ENCODE measurements around the gene ERC1. TPM values are rescaled to one million over a fixed set of nuclear protein-coding genes. Genes with fewer than 3 reads are reported as not detected.

Gene ERC1
- polyA plus RNA-seq, 1 donor from 2014 or later = 7.1 TPM

DNA sequence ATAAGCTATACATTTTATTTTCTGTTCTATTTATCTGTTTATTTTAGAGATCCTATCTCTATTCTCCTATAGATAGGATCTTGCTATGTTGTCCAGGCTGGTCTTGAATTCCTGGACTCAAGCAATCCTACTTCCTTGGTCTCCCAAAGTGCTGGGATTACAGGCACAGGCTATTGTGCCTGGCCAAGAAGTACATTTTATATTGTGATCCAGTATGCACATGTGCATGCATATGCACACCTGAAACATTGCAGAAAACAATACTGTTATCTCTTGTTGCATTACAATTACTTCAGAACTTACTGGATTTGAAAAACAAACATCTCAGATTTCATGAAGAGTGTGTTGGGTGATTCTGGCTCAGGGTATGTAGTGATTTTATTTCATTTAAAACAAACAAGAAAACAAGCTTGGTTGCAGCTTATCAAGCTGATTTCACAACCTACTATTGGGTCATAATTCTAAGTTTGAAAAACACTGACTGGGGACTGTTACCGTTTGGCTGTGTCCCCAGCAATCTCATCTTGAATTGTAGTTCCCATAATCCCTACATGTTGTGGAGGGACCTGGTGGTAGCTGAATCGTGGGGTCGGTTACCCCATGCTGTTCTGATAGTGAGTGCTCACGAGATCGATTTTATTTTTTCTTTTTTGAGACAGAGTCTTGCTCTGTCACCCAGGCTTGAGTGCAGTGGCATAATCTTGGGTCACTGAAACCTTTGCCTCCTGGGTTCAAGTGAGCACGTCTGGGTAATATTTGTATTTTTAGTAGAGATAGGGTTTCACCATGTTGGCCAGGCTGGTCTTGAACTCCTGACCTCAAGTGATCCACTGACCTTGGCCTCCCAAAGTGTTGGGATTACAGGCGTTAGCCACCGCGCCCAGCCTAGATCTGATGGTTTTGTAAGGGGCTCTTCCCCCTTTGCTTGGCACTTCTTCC lies 31.3 kb downstream of the ERC1 start:
- TF ChIP-seq EP300 (conservative IDR thresholded peaks at IDR 0.05; ENCODE audit: poor library complexity, severe bottlenecking) (no peak), POLR2AphosphoS5 (IDR thresholded peaks at IDR 0.05) (no peak), TAF1 (IDR thresholded peaks at IDR 0.05; ENCODE audit: low read depth) (no peak), MXI1 (conservative IDR thresholded peaks at IDR 0.05; ENCODE audit: poor library complexity, severe bottlenecking) (no peak), SMC3 (conservative IDR thresholded peaks at IDR 0.05; ENCODE audit: poor library complexity) (no peak), EZH2 (IDR thresholded peaks at IDR 0.05; ENCODE audit: borderline replicate concordance, insufficient read depth, low read length, poor library complexity, severe bottlenecking) (no peak), RAD21 (conservative IDR thresholded peaks at IDR 0.05) (no peak)
- TF ChIP-seq, protein P1, sequence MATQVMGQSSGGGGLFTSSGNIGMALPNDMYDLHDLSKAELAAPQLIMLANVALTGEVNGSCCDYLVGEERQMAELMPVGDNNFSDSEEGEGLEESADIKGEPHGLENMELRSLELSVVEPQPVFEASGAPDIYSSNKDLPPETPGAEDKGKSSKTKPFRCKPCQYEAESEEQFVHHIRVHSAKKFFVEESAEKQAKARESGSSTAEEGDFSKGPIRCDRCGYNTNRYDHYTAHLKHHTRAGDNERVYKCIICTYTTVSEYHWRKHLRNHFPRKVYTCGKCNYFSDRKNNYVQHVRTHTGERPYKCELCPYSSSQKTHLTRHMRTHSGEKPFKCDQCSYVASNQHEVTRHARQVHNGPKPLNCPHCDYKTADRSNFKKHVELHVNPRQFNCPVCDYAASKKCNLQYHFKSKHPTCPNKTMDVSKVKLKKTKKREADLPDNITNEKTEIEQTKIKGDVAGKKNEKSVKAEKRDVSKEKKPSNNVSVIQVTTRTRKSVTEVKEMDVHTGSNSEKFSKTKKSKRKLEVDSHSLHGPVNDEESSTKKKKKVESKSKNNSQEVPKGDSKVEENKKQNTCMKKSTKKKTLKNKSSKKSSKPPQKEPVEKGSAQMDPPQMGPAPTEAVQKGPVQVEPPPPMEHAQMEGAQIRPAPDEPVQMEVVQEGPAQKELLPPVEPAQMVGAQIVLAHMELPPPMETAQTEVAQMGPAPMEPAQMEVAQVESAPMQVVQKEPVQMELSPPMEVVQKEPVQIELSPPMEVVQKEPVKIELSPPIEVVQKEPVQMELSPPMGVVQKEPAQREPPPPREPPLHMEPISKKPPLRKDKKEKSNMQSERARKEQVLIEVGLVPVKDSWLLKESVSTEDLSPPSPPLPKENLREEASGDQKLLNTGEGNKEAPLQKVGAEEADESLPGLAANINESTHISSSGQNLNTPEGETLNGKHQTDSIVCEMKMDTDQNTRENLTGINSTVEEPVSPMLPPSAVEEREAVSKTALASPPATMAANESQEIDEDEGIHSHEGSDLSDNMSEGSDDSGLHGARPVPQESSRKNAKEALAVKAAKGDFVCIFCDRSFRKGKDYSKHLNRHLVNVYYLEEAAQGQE (IDR thresholded peaks at IDR 0.05; ENCODE audit: borderline replicate concordance) = no peak
- TF ChIP-seq, protein P2, sequence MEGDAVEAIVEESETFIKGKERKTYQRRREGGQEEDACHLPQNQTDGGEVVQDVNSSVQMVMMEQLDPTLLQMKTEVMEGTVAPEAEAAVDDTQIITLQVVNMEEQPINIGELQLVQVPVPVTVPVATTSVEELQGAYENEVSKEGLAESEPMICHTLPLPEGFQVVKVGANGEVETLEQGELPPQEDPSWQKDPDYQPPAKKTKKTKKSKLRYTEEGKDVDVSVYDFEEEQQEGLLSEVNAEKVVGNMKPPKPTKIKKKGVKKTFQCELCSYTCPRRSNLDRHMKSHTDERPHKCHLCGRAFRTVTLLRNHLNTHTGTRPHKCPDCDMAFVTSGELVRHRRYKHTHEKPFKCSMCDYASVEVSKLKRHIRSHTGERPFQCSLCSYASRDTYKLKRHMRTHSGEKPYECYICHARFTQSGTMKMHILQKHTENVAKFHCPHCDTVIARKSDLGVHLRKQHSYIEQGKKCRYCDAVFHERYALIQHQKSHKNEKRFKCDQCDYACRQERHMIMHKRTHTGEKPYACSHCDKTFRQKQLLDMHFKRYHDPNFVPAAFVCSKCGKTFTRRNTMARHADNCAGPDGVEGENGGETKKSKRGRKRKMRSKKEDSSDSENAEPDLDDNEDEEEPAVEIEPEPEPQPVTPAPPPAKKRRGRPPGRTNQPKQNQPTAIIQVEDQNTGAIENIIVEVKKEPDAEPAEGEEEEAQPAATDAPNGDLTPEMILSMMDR (IDR thresholded peaks at IDR 0.05; ENCODE audit: poor library complexity, severe bottlenecking) = no peak
- Histone ChIP-seq H3K9me2 (ENCODE audit: insufficient read depth, low read length) (no peaks in the 10 kb centered on the region), H3K9ac (ENCODE audit: low read length) (no peak overlapping the region), H3K27ac (ENCODE audit: low read length) (no peak overlapping the region), H3K27me3 (ENCODE audit: insufficient read depth, low read depth, low read length) (no peaks in the 10 kb centered on the region), H3F3A (ENCODE audit: insufficient read depth, low read length, poor library complexity, severe bottlenecking) (no peaks in the 10 kb centered on the region), H2AFZ (ENCODE audit: low read depth, low read length) (no peak overlapping the region), H3K36me3 (ENCODE audit: insufficient read depth, low read length) (peaks cover 5% of the 10 kb centered on the region), H3K4me3 (ENCODE audit: low read length) (no peak overlapping the region), H4K20me1 (ENCODE audit: insufficient read depth) (no peaks in the 10 kb centered on the region), H3K9me3 (ENCODE audit: low read length) (no peaks in the 10 kb centered on the region), H3K79me2 (replicated peaks; ENCODE audit: insufficient read depth, low read length) (peaks cover 10% of the 10 kb centered on the region), H3K4me2 (ENCODE audit: low read length) (no peak overlapping the region)

DNA sequence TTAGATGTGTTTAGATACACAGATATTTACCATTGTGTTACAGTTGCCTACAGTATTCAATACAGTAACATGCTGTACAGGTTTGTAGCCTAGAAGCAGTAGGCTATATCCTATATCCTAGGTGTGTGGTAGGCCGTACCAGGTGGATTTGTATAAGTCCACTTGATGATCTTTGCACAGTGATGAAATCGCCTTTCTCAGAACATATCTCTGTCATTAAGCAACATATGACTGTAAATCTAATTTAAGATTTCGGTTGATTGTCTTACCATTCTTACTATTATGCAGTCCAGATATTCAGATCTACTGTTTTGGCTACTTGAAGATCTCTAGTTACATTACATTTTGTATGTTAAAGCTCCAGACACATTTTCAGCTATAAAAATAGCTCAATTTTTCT lies 39.8 kb downstream of the ERC1 start:
- H2AFZ ChIP-seq (ENCODE audit: low read depth, low read length) = no peak overlapping the region
- TF ChIP-seq, protein P2 (IDR thresholded peaks at IDR 0.05; ENCODE audit: poor library complexity, severe bottlenecking) = no peak
- no peak for TF ChIP-seq EP300 (conservative IDR thresholded peaks at IDR 0.05; ENCODE audit: poor library complexity, severe bottlenecking)
- H3K9me2 ChIP-seq (ENCODE audit: insufficient read depth, low read length) = no peaks in the 10 kb centered on the region
- peaks cover 9% of the 10 kb centered on the region for H3K36me3 ChIP-seq (ENCODE audit: insufficient read depth, low read length)
- no peaks in the 10 kb centered on the region for H4K20me1 ChIP-seq (ENCODE audit: insufficient read depth)
- no peaks in the 10 kb centered on the region for H3K9me3 ChIP-seq (ENCODE audit: low read length)
- no peaks in the 10 kb centered on the region for H3F3A ChIP-seq (ENCODE audit: insufficient read depth, low read length, poor library complexity, severe bottlenecking)
- no peaks in the 10 kb centered on the region for H3K27me3 ChIP-seq (ENCODE audit: insufficient read depth, low read depth, low read length)
- H3K4me2 ChIP-seq (ENCODE audit: low read length) = no peak overlapping the region
- no peaks in the 10 kb centered on the region for H3K79me2 ChIP-seq (replicated peaks; ENCODE audit: insufficient read depth, low read length)
- no peak overlapping the region for H3K27ac ChIP-seq (ENCODE audit: low read length)
- no peak overlapping the region for H3K4me3 ChIP-seq (ENCODE audit: low read length)
- H3K9ac ChIP-seq (ENCODE audit: low read length) = no peak overlapping the region

Measured in neural cell (in vitro differentiated cells).